AG09309 (cell line): ENCODE results near the gene BAIAP2.
"Not testable (repeated sequence)": the region's sequence is repeated elsewhere in the genome, so short reads cannot be mapped to it uniquely, and the experiment has no call there.

Experiments used
- DNase-seq: peaks from one replicate; pipeline ENCODE4 v3.0.0-alpha.2; 2010; ENCODE audit warnings: low read depth
- H3K4me3 ChIP-seq: 2 replicates; pipeline ENCODE4 v1.5.1; 2011; ENCODE audit warnings: mild to moderate bottlenecking, low read depth, low read length, moderate library complexity; ENCODE audit not compliant: control insufficient read depth
- CTCF ChIP-seq: IDR thresholded peaks from 2 replicates; pipeline ENCODE4 v1.5.1; 2011; ENCODE audit warnings: mild to moderate bottlenecking, low read depth, low read length, inconsistent platforms; ENCODE audit not compliant: insufficient read depth, control insufficient read depth; ENCODE audit errors: missing control alignments

BAIAP2 gene

GRCh38 chr17:81010935-81011334 lies 24.0 kb upstream of the BAIAP2 start:
- TF ChIP-seq CTCF, result no peak
- DNase-seq, result no peak
- no peak overlapping the region for H3K4me3 ChIP-seq

GRCh38 chr17:81011951-81012350 lies 23.0 kb upstream of the BAIAP2 start:
- TF ChIP-seq CTCF, result no peak
- no peak overlapping the region for H3K4me3 ChIP-seq
- DNase-seq, result no peak

- no peak for DNase-seq
- TF ChIP-seq CTCF, result no peak
- H3K4me3 ChIP-seq, result no peak overlapping the region
These were observed 22.1 kb upstream of the BAIAP2 start for GRCh38 chr17:81012574-81013447.

GRCh38 chr17:81013642-81014041 lies 21.3 kb upstream of the BAIAP2 start:
- no peak for TF ChIP-seq CTCF
- H3K4me3 ChIP-seq, result no peak overlapping the region
- DNase-seq, result no peak

GRCh38 chr17:81015136-81015535 lies 19.8 kb upstream of the BAIAP2 start:
- TF ChIP-seq CTCF, result no peak
- DNase-seq, result no peak
- H3K4me3 ChIP-seq, result no peak overlapping the region

GRCh38 chr17:81016575-81016974 lies 18.4 kb upstream of the BAIAP2 start:
- TF ChIP-seq CTCF, result no peak
- DNase-seq, result no peak
- H3K4me3 ChIP-seq, result no peak overlapping the region

GRCh38 chr17:81017330-81017729 lies 17.6 kb upstream of the BAIAP2 start:
- DNase-seq, H3K4me3 ChIP-seq: not testable (repeated sequence)
